ENCODE measurements around the gene UBFD1.
"Not testable (repeated sequence)": the region's sequence is repeated elsewhere in the genome, so short reads cannot be mapped to it uniquely, and the experiment has no call there.

Gene UBFD1

DNA sequence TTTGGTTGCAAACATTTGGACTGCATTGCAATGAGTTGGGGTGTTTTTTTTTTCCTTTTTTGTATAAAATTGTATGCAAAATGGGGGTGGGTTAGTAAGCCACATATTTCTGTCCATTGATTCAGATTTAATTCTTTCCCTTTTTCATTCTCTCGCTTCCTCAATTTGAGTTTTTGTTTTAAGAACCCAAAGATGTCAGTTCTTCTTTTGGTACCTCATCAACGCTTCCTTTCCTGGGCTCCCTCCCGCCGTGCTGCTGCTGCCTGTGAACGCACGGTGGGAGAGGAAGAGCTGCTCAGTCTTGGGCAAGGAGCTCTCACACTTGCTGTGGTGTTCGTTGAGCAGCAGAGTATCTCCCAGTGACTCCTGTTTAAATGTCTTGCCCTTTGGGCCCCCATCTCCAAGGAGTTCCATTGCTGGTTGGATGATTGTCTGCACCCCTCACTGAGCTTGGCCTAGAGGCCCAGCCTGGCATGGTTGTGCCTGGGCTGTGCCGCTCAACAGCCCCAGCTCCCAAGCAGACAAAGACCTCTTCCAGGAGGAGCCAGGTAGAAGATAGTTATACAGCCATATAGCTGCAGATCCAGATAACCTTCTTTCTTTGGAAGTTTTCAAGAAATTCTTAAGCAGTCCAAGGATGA is 13.6 kb downstream of the UBFD1 start:
- DNase-seq, result no peak

DNA sequence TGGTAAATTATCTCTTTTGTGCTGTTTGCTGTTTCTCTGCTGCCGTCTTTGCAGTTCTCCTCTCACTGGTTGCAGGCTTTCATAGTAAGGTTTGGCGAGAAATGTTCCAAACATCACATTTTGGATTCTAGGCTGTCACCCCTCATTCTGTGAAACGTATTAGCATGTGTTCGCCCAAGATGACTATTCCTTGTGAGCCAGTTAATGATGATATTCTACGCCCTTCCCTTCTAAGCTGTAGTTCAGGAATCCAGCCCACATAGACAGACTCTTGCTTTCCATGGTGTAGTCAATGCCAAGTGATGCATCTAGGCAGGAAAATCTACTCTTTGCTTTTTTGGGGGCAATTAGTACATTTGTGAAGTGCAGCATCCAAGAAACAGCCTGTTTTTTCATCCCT is 14.4 kb downstream of the UBFD1 start:
- no peak for DNase-seq

DNA sequence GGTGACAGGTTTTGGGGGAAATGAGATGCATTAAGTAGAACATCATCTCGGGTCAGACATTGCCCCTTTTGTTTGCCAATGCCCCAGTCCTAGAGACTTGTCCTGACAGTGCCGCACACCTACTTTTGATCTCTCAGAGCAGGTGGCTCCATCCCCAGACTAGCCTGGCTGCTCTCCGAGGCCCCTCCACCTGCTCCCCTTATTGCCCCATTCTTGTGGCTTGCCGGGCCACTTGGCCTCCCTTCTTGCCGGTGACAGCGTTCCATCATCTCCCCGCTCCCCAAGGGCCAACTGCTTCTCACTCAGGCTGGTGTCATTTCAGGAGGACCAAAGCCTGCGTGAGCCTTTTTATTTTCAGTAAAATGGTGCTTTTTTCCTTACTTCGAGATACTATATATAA is 14.9 kb downstream of the UBFD1 start:
- DNase-seq, result no peak

DNA sequence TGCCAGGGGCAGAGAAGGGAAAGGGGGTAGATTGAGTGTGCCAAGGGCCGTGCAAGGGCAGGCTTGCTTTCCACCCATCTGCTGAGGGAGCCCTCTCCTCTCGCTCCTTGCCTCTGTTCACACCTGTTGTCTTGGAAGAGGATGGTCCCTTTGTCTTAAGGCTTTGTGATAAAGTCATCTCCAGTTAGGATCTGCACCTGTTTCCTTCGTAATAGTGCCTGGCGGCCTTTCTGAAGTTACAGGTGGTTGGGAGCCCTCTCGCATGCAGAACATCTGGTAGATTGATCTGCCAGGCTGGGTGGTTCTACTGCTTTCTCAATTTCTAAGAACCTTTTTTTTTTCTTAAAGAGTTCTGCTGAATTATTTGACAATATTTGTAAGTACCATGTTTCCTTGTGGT is 16.3 kb downstream of the UBFD1 start:
- DNase-seq, result no peak

DNA sequence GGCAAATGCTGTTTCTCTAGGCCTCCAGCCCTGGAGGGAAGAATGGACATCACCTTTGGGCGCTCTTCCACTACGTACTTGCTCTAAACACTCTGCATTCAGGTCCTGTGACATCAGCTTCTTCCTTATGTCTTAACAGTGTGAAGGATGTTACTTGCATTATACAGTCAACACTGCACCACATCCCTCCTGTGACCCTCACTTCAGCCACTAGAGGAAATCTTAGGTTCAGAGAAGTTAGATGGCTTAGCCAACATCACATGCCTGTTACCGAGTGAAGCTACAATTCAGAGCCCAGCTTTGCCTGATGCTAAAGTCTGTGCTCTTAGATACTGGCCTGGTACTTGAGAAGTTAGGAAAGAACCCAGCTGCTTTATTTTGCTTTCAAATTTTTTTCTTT is 18.3 kb downstream of the UBFD1 start:
- no peak for DNase-seq

DNA sequence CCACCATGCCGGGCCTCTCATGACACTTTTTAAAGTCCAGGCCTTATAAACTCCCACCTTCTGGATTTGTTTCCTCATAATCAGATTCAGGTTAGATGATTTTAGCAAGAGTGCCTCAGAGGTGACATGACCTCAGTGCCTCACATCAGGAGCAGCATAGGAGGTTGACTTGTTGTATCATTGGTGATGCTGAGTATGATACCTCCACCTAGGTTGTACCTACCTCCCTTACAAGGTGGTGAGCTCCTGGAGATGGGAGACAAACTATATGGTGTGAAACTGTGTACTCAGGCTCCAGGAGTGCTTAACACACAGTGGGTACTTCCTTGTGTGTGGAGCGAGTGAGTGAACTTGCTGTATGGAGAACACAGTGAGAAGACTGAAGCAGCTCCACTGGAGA is 20.0 kb downstream of the UBFD1 start:
- no peak for DNase-seq

DNA sequence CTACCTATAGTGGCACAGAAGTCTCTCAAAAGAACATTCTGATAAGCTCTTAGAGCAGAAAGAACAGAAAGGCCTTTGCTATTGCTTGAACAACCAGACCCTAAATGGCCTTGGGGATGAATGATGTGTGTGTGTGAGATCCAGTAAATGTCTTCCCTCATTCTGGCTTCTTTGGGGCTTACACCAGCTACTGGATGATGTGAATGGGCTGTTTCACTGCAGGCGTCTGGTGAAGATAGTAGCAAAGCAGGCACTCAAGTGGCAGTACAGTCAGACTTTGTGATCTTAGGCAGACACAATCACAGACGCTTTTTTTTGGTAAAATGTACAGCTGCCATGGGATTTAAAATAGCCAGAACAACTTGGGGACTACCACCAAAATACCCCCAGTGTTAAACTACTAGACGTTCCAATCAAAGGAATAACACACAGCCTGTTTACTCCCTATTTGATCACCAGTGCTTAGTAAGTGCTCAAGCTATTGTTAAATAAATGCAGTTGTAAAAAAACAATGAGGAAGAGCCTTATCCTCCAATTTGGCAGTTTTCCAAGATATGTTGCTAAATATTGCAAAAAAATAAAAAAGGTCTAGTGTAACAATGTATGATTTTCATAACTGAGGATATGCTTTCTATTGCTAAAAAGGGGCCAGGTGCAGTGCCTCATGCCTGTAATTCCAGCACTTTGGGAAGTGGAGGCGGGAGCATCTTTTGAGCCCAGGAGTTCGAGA is 20.7 kb downstream of the UBFD1 start:
- DNase-seq, result no peak

DNA sequence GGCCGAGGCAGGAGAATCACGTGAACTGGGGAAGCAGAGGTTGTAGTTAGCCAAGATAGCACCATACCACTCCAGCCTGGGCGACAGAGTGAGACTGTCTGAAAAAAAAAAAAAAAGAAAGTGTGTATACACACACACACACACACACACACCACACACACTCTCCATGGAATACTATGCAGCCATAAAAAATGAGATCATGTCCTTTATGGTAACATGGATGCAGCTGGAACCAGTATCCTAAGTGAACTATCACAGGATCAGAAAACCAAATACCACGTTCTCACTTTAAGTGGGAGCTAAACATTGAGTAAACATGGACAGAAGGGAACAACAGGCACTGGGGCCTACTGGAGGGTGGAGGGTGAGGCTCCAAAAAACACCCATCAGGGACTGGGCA is 21.8 kb downstream of the UBFD1 start:
- DNase-seq, result no peak

DNA sequence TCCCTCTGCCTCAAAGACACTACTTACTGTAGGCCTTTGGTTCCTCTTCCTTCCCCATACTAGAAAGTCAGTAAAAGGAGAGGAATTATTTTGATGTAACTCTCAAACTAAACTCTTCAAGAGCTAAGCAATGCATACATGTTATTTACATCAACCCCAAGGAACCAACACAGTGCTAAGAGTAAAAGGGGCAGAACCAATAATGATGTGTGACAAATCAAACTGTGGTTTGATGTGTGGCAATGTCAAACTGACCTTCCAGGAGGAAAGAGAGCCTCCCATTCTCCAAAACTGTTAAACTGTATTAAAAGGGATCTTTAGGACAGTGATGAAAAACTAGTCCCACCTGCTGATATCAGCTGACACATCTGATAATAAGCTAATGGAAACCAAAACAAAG is 22.9 kb downstream of the UBFD1 start:
- no peak for DNase-seq

DNA sequence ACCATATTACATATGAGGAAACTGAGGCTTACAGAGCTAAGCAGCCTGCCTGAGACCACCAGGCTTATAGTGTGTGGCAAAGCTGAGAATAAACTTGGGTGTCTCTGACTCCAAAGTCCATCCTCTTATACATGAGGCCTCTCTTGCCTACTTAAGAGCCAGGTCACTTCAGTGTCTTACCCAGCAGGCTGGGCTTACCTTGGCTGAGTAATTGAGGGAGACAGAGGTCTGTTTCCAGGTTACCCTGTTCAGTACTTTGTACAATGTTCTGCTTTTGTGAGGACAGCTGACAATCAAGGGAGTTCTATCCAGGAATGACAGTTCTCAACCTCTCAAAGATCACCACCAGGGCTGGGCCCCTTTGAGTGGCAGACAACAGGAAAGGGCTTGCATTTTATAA is 24.2 kb downstream of the UBFD1 start:
- DNase-seq, result no peak

DNA sequence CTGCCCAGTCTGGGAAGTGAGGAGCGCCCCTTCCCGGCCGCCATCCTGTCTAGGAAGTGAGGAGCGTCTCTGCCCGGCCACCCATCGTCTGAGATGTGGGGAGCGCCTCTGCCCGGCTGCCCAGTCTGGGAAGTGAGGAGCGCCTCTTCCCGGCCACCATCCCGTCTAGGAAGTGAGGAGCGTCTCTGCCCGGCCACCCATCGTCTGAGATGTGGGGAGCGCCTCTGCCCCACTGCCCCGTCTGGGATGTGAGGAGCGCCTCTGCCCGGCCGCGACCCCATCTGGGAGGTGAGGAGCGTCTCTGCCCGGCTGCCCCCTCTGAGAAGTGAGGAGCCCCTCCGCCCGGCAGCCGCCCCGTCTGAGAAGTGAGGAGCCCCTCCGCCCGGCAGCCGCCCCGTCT is 25.7 kb downstream of the UBFD1 start:
- DNase-seq, result not testable (repeated sequence)

DNA sequence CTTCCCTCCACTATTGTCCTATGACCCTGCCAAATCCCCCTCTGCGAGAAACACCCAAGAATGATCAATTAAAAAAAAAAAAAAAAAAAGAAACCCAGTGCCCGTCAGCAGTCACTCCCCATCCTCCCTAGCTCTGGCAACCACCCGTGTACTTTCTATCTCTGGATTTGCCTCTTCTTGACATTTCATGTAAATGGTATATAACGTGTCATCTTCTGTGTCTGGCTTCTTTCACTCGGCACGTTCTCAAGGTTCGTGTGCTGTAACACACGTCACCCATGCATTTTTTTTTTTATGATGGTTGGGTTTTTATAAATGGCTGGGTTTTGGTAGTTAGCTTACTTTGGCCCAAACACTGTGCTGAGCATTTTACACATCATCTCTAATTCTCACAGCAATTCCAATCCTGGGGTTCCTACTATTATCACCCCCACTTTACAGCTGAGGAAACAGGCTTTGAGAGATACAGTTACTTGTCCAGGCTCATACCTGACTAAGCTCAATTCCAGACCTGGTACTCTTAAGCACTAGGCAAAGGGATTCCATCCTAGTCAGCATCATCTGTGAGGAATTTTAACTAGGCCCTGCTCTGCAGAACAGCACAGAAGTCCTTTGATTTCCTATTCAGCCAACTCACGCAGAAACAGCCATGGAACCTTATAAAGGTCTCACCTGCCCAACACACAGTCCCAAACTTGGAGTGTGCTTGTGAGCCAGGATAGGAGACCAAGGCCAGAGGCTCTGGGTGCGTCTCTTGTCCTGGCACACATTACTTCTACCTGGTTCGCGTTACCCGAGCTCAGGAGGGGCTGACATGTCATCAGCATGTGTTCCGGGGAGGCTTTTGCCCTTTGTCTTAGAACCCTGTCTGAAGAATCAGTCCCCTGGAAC is 26.9 kb downstream of the UBFD1 start:
- DNase-seq, result no peak

DNA sequence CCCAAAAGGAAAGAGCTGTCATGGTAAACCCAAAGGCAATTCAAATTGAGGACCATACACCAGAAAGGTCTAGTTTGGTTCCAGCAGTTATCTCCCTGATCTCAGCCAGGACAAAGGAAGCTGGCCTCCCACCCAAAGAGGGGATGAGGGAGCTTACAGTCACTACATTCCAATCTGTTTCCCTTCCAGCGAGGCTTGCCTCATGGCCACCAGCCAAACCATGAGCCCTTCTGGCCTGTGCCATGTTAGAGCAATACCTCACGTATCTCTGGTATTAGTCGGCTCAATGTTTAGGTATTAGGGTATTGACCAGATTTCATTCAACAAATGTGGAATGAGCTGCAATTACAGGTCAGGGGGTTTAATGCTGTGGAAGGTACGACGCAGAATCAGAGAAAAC is 30.2 kb downstream of the UBFD1 start:
- no peak for DNase-seq

DNA sequence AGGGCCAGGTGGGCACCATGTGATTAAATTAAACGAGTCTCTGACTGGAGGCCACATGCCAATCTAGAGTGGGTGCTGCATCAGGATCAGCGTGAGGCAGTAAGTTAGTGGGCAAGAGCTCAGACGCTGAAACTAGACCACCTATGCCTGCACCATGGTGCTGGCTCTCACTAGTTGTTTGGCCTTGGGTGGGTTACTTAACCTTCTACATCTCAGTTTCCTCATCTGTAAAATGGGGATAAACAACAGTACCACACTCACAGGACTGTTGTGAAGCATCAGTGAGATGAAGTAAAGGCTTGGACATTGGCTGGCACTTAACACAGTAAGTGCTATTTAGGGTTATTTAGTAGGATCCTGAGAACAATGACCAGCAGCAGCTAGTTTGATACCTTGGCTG is 32.7 kb downstream of the UBFD1 start:
- DNase-seq, result no peak

DNA sequence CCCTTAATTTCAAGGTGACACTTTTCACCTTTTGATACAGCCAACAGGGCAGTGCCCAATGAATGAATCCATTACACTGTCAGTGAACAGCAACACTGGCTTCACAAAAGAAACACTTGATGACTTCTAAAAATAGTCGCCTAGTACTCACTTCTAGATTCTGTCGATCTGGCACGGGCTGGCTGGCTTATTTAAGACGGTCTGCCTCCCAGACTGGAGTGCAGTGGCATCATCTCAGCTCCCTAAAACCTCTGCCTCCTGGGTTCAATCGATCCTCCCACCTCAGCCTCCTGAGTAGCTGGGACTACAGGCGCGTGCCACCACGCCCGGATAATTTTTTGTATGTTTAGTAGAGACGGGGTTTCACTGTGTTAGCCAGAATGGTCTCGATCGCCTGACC is 36.7 kb downstream of the UBFD1 start:
- no peak for DNase-seq

DNA sequence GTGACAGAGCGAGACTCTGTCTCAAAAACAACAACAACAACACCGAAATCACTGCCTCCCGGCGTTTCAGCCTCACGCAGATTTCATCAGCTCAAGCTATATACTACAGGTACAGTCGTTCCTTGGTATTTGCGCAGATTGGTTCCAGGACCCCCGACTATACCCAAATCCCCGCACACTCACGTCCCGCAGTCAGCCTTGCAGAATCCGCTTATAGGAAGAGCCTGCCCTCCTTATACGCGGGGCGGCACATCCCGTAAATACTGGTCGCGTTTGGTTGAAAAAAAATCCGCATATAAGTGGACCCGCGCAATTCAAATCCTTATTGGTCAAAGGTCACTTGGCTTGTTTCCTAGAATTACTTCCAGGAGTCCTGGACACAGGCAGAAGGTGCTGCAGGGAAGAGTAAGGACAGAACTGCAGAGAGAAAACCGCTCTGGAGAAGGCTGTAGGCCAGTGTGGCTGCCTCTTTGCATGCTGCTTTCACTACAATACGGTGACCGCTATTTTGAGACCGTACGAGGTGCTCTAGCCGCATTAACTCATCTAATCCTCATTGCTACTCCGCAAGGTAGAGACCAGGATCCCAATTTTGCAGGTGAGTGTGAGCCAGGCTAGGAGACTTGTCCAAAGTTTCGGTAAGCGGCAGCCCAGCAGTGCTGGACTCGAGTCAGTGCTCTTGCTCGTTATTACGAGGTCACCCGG is 37.9 kb downstream of the UBFD1 start:
- no peak for DNase-seq

DNA sequence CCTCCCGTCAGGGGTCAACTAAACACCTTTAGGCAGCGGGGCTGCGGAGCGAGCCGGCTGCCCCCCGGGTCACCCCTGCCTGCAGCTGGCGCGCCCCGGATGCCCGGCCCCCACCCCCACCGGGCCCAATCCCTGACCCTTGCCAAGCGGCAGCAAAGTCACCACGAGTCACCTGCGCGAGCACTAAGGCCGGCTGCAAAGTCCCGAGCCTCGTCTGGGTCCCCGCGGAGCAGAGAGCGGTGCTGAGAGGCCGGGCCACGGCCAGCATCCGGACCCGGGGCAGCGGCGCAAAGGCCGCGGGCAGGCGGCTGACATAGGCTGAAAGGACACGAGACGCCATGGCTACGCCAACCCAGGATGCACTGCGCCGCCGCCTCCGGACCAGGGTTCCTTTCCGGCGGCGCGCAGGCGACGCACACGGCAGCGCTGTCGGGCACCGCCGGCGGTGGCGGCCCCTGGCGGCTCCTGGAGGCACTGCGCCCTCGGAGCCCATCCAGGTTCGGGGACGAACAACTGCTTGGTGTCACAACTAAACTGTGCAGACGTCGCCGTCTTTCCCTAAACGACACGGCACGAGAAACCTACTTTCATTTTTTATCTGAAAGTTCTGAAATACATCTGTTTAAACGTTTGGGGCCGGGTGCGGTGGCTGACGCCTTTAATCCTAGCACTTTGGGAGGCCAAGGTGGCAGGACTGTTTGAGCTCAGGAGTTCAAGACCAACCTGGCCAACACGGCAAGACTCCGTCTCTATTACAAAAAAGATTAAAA is 38.6 kb downstream of the UBFD1 start, which contains the start of gene NDUFAB1:
TSS of gene NDUFAB1 (minus strand) at position 366 of the 770 bp plus-strand sequence. CDS start at position 340, 26 bp downstream.
- DNase-seq, result peak; percentile 67

DNA sequence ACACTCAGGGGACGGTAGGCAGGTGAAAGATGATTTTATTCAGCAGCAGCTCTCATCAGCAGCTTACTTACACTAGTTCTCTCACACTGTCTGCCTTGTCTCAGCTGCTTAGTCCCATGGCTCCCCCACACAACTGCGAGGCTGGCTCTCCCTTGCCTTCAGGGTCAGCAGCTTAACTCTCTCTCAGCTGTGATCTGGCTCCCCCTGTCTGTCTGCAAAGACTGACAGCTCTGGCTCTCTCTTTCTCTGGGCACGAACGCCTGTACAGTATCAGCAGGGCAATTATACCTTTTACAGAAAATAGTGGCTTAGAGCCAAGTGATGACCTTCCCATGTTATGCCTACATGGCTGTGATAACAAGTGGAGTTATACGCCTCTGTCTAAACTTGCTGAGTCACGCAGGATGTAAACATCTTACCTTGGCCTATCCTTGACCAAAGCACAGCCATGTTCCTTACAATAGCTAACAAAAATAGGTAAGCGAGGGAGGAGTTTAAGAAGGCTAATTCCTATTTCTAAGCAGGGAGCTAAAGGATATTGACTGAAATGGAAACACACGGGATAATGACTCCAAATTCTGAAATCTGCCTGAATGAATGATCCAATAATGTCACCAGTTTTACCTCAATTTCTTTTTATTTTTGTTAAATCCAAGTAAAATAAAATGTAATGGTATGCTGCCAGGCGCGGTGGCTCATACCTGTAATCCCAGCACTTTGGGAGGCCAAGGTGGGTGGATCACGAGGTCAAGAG is 39.7 kb downstream of the UBFD1 start:
- no peak for DNase-seq

DNA sequence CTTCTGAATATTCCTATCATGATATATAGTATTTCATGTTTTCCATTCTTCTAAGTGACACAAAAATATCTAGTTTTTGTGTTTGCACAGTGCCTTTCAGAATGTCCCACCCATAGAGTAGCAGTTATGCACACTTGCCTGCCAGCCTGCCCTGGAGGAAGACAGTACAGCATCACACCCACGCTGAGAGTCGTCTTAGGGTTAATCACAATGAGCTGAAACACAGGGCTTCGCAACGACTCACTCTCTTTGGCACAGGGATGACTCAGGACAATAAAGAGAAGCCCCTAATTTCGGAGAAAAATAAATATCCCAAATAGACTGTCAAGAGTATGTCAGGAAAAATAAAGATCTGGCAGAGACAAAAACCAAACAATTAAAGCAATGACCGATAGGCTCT is 50.2 kb downstream of the UBFD1 start:
- DNase-seq, result no peak

DNA sequence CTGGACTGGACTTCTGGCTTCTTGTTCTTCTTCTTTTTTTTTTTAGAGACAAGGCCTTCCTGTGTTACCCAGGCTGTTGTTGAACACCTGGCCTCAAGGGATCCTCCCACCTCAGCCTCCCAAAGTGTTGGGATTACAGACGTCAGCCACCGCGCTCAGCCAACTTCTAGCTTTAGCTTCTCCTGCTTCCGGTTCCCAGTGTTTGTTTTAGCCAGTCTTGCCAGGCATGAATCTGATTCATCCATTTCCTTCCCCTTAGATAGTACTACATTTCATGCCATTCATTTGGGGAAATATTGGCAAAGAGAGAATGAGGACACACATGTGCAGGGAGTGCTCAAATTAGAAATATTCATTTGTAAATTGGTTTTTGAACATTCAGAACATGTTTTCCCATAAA is 50.7 kb downstream of the UBFD1 start:
- no peak for DNase-seq

DNA sequence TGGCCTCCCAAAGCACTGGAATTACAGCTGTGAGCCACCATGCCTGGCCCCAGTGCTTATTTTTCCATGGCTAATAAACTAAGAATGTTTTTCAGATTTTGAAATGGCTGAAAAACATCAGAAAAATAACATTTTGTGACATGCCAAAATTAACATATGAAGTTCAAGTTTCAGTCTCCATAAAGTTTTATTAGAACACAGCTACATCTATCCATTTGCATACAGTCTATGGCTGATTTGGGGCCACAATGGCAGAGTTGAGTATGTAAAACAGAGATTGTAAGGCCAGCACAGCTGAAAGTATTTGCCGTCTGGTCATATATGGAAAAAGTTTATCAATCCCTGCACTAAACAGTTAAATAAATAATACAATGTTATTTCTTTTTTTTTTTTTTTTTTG is 52.4 kb downstream of the UBFD1 start:
- DNase-seq, result no peak

DNA sequence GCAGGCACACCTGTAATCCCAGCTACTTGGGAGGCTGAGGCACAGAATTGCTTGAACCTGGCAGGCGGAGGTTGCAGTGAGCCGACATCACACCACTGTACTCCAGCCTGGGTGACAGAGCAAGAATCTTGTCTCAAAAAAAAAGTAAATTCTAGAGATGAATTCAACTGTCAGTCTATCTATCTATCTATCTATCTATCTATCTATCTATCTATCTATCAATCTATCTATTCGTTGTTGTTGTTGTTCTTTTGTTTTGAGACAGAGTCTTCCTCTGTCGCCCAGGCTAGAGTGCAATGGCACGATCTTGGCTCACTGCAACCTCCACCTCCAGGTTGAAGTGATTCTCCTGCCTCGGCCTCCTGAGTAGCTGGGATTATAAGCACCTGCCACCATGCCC is 53.4 kb downstream of the UBFD1 start:
- DNase-seq, result not testable (repeated sequence)

All from amniotic stem cell (primary cell).